GM21529 (cell line): ENCODE results near the gene KL.

Source experiments
- ATAC-seq: cut with Tn5 transposase; IDR thresholded peaks from one replicate; pipeline ENCODE4 v1.9.1; 2021; ENCODE audit not compliant: unreplicated experiment

Gene KL

DNA sequence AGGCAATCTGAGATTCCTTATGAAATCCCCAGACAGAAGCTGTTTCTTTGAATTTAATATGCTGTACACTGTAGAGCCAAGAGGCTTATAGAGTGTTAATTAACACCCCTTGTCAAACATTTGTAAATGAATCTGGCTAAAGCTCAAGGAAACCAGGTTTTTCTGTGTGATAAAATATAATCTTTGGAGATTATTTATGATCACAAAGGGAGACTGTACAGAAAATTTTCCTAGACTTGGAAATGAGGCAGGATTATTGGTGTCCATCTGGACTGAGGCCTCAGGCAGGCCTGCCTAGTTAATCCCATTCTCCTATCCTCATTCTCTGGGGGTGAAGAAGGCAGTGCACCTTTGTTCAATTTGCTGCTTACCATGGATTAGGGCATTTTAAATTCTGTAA lies 17.8 kb downstream of the KL start:
- ATAC-seq: no peak

DNA sequence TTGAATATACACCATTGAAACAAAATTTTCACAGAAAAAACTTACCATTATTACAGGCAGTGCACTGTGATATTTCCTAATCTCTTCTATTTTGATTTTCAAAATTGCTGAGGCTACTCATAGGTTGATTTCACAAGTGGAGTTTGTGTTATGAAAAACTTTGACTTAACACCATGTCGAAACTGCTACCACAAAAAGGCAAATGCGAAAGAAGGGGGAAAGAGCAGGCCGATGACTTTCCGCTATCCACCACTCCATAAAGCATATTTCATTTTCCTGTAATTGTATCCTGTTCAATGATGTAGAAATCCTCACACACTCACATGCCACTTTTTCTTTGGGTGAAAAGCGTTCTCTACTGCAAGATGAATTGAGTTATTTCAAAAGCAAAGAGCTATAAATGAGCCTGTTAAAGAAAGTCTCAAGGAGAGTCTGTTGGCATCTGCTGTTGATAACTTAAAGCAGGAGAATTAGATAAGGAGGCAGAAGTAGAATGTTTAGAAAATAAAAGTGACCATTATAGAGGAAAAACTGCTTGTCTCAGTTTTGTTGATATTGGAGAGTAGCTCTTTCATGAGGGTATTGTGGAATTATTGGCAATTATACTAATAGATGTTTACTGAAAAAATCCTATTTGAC lies 18.8 kb downstream of the KL start:
- ATAC-seq: no peak

DNA sequence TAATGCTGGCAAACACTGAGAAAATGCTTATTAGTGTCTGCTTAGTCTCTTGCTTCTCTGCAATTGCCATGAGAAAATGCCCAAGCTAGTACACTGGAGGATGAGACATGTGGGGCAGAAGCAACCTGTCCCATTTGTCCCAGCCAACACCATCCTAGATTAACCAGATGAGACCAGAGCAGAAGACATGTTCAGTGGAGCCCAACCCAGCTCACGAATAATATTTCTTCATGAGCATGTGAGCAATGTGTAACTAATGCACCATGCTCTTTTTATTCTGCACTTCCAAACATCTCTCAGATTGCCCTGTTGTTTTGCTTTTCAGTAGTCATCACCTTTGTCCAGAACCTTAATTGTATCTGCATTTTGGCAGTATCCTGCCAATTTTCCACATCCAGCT lies 21.4 kb downstream of the KL start:
- no peak for ATAC-seq

DNA sequence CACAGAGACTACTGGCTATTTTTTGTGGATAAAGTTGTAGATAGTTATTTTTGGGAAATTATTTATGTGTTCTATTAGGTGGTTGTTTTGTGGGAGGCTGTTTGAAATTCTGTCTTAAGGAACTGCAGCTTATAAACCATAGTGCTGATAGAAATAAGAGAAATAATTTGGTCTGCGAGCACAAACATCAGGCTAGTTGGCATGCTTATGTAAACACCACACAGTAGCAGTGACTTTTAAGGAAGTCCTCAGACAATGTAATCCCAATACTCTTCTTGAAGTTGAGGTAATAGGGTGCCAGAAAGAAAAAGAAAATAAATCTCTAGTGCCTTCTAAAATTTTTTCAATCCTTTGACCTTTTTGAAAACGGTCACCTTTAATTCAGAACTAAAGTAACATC lies 23.9 kb downstream of the KL start:
- no peak for ATAC-seq

DNA sequence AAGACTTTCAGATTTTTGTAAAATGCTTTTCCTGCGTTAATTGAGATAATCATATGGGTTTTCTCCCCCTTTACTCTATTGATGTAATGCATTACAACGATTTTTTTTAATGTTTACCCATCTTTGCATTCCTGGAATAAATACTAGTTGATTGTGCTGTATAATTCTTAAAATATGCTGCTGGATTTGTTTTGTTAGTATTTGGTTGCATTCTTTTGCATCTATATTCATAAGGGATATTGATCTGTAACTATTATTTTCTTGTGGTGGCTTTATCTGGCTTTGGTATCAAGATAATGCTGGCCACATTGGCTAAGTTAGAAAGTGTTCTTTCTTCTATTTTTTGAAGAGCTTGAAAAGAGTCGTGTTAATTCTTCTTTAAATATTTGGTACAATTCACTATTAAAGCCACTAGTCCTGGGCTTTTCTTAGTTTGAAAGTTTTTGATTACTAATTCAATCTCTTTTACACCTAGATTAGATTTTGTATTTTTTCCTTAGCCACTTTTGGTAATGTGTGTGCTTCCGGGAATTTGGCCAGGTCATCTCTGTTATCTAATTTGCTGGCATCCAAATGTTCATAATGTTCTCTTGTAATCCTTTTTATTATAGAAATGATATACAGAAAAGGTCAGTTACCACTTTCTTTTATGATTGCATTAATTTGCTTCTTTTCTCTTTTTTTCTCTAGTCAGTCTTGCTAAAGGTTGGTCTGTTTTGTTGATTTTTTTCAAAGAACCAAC lies 29.8 kb downstream of the KL start:
- ATAC-seq: no peak

DNA sequence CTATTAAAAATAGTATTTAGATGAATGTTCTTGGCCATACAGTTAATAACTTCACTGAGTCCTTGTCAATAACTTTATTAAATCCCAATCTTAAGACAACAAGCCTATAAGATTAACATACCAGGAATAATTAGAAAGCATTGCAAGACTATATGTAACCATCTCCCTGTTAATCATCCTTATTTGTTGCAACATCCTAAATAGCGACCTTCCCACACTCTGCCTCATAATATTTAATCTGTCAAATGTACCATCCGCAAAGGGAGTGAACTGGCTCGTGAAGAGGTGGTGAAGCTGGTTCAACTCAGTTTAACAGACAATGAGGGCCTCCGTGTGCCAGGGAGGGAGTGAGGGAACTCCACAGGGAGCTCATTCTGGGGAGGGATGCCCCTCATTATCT lies 33.9 kb downstream of the KL start:
- no peak for ATAC-seq

DNA sequence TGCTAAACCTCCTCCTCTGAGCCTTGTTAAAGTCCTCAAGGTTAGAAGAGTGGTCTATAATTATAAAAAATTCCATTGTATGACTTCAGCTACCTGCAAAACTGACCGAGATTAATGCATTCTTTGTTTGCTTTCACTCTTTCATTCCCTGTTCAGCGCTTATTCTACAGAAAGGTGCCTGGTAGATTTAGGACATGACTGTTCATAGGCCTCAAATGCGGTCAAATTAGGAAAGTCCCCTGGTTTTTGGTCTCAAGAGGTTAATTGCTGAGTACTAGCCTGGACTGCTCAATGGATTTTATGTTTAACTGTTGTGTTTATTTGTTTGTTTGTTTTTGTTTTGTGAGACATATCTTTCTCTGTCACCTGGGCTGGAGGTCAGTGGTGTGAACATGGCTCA lies 35.4 kb downstream of the KL start:
- peak; percentile 45 for ATAC-seq

DNA sequence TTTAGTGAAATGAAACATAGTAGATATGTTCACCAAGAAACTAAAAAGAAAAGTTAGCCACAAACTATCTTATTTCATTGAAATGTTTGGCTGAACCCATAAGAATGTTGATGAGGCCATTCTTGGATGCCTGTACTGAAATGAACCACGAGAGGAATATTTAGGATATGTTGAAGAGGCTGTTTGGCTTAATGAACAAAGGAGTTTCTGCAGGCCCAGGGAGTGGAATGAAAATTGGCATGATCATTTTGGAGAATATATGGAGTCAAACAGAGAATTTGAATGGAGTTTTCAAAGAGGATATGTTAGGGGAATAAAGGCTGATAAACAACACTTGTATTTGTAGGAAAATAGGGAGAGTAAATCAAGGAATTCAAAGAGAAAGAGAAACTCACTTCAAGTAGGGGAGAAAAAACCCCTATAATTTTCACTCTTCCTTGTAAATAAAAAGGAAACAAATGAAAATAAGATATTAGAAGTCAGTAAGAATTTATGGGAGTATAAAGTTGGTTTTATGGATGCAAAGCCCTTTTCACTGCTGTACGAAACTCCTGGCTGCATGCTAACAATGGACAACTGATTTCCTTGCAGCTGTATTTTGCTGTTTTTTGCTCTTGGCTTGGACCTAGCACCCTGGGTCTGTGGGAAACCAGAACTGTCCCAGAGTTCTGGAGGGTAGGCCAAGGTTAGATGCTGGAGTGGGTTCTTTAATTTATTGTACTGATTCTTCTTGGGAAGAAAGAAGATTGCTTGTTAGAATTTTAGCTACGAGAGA lies 36.5 kb downstream of the KL start:
- ATAC-seq: no peak

DNA sequence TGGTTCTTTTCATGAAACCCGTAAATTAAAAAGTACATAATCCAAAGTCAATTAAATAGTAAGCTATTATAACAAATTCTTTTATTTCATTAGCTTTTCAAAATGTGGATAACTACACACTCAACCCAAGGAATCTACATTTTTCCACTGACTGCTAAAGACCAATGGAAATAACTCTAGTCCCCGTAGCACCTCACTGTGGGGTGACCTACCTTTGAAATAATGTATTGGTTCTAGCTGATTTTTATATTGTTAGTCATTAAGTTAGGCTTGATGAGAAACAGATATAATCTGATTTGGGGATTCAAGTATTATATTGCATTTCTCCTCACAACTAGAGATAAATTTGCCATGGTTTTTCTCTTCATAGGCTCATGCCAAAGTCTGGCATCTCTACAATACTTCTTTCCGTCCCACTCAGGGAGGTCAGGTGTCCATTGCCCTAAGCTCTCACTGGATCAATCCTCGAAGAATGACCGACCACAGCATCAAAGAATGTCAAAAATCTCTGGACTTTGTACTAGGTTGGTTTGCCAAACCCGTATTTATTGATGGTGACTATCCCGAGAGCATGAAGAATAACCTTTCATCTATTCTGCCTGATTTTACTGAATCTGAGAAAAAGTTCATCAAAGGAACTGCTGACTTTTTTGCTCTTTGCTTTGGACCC lies 37.3 kb downstream of the KL start:
- no peak for ATAC-seq

DNA sequence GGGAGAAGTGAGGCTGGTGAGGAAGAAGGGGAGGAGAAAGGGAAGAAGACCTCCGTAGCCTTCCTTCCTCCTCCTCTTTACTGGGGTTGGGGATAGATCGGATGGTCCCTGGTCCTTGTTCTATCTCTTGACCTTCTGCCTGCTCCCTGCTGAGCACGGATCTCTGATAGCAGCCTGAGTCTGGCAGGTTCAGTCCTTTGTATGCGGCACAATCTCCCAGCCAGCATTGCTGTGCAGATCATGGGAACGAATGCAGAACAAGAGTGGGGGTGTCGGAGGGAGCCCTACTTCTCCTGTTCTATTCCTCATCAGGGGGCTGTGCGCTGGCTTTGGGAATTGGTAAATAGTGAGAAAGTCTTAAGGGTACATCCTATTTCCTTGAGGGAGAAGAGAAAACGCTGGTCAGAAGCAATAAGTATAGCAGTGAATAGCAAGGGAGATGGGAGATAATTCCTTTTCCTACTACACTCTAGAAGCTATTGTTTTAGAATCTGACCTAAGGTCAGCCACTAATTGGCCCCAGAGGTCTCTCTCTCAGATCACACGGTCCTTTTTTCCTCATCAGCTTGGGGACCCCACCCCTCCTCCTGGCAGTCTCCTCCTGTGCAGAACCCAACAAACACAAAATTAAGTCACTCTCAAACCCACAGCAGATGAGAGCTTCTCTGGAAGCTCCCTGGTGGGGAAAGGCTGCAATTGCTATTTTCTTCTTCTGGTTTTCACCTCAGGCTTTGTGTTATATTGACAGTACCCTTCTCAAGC lies 41.0 kb downstream of the KL start:
- no peak for ATAC-seq

DNA sequence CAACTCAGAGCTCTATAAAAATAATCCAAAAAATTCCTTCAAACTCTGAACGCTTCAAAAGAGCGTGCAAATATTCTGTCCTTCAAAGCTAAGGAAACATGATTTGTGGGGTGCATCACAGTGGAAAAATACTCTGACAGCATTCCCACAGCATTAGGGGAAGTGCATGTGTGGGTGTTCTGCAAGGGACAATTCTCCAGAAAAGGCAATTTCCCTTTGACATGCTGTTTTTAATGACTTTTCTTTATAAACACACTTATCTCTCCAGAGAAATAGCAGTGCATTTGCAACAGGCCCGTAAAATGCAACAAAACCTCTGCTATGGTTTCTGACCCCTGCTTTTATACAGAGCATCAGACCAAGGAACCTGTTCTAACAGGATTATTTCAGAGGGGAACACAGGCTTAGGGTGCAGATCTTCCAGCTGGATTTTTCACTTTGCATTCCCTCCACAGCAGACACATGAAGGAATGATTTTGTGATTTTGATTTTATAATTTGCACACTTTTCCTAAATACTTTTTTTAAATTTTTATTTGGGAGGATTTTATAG lies 42.6 kb downstream of the KL start:
- no peak for ATAC-seq

DNA sequence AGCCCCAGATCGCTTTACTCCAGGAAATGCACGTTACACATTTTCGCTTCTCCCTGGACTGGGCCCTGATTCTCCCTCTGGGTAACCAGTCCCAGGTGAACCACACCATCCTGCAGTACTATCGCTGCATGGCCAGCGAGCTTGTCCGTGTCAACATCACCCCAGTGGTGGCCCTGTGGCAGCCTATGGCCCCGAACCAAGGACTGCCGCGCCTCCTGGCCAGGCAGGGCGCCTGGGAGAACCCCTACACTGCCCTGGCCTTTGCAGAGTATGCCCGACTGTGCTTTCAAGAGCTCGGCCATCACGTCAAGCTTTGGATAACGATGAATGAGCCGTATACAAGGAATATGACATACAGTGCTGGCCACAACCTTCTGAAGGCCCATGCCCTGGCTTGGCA lies 44.6 kb downstream of the KL start:
- no peak for ATAC-seq

DNA sequence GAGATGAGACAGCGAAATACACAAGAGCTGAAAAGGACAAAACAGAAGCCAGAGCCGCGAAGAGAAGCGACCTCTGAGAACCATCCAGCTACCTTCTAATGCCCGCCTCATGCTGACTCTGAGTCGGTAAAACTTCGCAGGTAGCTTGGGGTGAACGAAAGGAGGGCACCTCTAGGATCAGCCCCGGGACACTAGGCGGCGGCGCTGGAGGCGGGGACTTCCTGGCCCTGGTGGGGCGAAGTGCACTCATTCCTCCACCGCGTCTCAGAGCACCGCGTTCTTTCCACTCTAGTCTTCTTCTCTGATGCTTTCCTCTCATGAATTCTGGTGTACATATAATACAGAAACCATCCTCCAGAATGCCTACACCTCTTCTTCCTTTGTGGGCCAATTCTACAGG lies 50.1 kb downstream of the KL start:
- no peak for ATAC-seq

DNA sequence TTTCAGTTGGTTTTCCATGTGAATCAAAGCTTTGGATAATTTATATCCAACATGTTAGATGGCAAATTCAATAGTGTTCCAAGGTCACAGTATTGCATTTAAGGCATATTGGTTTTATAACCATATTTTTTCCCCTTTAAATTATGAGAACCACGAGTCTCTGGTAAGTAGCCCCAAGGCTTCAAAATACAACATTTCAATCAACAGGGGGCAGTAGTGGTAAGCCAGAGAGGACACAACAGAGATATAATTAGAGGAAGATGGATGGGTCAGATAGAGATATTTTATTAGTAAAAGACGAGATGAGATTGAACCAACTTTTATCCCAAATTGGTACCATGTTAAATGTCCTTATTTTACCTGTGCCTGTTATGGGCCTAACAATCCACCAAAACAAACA lies 53.1 kb downstream of the KL start:
- no peak for ATAC-seq

DNA sequence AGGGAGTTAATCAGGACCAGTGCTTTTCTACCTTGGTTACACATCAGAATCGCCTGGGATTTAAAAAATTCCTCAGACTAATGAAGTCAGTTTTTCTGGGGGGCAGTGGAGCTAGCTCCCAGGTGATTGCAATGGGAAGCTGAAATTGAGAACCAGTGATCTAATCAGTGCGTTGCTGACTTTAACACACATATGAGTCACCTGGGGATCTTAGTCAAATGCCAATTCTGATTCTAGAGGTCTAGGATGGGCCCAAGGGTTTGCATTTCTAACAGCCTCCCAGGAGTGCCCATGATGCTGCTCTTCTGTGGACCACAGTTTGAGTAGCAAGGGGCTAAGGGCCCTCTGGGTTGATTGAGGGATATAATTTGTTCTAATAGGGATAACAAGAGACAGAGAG lies 54.5 kb downstream of the KL start:
- ATAC-seq: no peak

DNA sequence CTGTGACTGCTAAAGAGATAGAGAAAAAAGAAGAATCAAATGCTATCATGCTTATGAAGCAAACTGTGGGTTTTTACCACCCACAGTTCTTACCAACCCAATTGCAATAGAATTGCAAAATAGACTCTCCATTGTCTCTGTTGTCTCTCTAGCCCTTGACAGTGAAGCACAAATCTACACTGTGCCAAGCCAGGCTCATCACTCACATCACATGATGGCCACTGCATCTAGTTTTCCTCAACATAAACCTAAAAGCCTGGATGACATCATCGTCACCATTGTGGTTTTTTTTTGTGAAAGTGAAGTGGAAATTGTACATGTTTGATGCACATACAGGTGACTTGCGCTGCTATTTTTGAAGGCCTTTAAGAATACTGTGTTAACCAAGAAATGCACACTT lies 56.1 kb downstream of the KL start:
- no peak for ATAC-seq

DNA sequence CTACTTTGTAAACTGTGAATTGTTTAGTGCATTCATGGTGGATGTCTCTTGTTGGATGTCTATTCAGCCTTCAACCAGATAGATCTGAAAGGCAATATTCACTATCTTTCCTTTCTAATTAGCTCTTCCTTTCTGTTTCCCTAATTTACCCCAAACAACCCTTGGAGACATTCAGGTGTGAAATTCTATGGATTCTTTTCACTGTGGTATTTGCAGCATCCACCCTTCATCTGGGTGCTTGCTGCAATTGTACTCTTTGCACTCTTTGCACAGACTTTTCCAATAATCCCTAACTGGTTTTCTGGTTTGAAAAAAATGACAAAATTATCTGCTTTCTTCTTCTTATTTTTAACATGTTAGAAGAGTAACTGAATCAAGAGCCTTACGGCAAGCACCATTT lies 56.5 kb downstream of the KL start:
- ATAC-seq: no peak

DNA sequence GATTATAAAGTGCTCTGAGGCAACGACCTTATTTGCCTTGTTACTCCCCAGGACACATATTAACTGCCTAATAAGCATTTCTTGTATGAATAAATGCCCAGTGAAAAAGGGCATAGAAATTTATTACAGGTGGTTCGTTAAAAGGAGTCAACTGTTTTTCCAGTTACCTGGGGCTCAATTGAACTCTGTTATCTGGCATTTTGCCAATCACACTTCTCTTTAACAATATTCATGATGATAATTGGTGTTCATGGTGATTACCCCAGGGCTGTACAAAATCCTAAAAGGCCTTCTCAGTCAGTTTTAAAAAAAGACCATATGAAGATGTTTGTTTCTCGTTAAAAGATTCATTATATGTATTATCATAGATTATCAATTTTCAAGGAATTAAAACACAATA lies 57.1 kb downstream of the KL start:
- no peak for ATAC-seq

DNA sequence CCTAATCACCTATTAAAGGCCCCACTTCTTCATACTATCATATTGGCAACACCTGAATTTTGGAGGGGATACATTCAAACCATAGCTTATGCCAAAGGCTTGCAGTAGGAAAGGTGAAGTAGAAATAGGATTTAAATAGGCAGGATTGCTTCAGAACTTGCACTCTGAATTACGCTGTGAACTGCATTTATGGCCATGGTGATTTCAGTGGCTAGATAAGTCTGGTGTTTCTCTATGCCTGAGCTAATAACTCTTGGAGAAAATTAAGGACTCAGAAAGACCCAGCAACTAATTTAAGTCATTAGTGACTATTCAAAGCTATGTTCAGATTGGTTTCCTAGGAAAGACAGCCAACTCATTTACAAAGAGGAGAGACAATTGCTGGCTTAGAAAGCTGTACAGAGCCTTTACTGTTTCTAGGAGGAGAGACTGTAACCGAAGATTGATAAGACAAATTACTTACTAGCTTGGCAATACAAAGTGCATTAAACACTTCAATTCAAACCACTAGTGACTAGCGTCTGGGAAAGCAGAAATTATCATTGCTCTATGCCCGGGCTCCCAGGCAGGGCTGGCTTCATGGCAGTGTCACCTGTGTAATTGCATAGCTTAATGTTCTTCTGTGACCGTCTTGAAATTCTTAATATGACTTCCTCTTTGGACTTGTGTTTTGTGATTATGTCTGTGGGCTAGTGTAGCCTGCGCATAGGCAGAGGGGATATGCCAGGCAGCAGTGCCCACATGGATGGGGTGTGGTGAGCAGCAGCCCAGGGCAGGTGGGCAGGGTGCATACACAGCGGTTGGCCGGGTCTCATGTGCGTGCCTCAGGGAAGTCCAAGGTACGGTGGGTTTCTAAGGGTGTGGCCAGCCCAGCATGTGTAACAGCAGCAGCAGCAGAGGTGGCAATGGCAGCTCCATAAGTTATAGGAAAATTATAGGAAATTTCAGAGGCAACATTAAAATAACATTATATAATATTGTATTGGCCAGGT lies 60.1 kb downstream of the KL start:
- no peak for ATAC-seq

DNA sequence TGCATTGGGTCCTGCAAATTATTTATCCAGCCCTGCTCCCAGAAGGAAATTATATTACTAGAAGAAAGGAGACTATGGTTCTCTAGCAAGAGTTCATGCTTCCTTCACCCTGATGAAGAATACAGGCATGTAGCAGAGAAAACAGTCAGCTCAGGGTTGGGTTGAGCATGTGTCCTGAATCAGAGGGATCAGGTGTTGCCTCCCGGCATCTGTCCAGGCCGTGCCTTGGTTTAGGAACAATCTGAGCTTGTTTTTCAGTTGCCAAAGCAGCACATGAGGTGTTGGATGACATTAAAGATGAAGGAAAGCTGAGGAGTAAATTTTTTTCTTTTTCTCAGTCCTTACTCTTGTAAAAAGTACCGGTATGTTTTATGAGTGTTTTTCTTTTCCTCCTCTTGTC lies 62.0 kb downstream of the KL start:
- no peak for ATAC-seq
